OCI-LY1 (cell line): ENCODE results near the gene CHCHD3.
"Not testable (repeated sequence)": the region's sequence is repeated elsewhere in the genome, so short reads cannot be mapped to it uniquely, and the experiment has no call there.

Experiments
- H2AFZ ChIP-seq: fragments of 200-600 bp; sonication (generic), shearing (Covaris generic); 2 replicates; pipeline ENCODE4 v1.6.0; 2014; ENCODE audit warnings: antibody characterized with exemption, mild to moderate bottlenecking, low read length
- H3F3A ChIP-seq: fragments of 200-600 bp; sonication (generic), shearing (Covaris generic); 2 replicates; pipeline ENCODE4 v1.6.0; 2014; ENCODE audit warnings: mild to moderate bottlenecking, antibody characterized with exemption, low read length, moderate library complexity; ENCODE audit not compliant: insufficient read depth
- H3K27ac ChIP-seq: fragments of 200-600 bp; sonication (generic); 2 replicates; pipeline ENCODE4 v1.5.1; 2014; ENCODE audit warnings: low read length, mixed run types, mild to moderate bottlenecking, low read depth; ENCODE audit not compliant: poor library complexity, severe bottlenecking
- H3K27me3 ChIP-seq: fragments of 200-600 bp; sonication (generic); 2 replicates; pipeline ENCODE4 v1.6.0; 2014; ENCODE audit warnings: antibody characterized with exemption, mild to moderate bottlenecking, low read length, moderate library complexity; ENCODE audit not compliant: insufficient read depth
- H3K36me3 ChIP-seq: fragments of 200-600 bp; sonication (generic); 2 replicates; pipeline ENCODE4 v1.6.1; 2014; ENCODE audit warnings: mild to moderate bottlenecking, antibody characterized with exemption, low read length, moderate library complexity, mixed read lengths; ENCODE audit not compliant: insufficient read depth
- H3K4me1 ChIP-seq: fragments of 200-600 bp; sonication (generic); 2 replicates; pipeline ENCODE4 v1.5.1; 2014; ENCODE audit warnings: mild to moderate bottlenecking, low read length, moderate library complexity; ENCODE audit not compliant: insufficient read depth, severe bottlenecking
- H3K4me2 ChIP-seq: fragments of 200-600 bp; sonication (generic), shearing (Covaris generic); 2 replicates; pipeline ENCODE4 v1.6.1; 2014; ENCODE audit warnings: low read length
- H3K4me3 ChIP-seq: fragments of 200-600 bp; sonication (generic); 2 replicates; pipeline ENCODE4 v1.5.1; 2014; ENCODE audit warnings: low read length, low read depth, mild to moderate bottlenecking, mixed read lengths; ENCODE audit not compliant: poor library complexity, severe bottlenecking
- H3K79me2 ChIP-seq: fragments of 200-600 bp; shearing (Covaris generic); 2 replicates; pipeline ENCODE4 v1.6.1; 2016; ENCODE audit warnings: mixed run types, low read length, mixed read lengths; ENCODE audit not compliant: insufficient read depth
- H3K9ac ChIP-seq: fragments of 200-600 bp; sonication (generic), shearing (Covaris generic); 2 replicates; pipeline ENCODE4 v1.6.1; 2014; ENCODE audit warnings: mild to moderate bottlenecking, low read length, mixed read lengths
- H3K9me2 ChIP-seq: fragments of 200-600 bp; sonication (generic), shearing (Covaris generic); 2 replicates; pipeline ENCODE4 v1.6.1; 2014; ENCODE audit warnings: low read depth, mild to moderate bottlenecking, low read length, mixed read lengths
- H3K9me3 ChIP-seq: fragments of 200-600 bp; shearing (Covaris generic); 2 replicates; pipeline ENCODE4 v1.6.1; 2014; ENCODE audit warnings: low read length, mixed read lengths
- H4K20me1 ChIP-seq: fragments of 200-600 bp; sonication (generic), shearing (Covaris generic); 2 replicates; pipeline ENCODE4 v1.6.0; 2016; ENCODE audit warnings: mild to moderate bottlenecking, low read length; ENCODE audit not compliant: insufficient read depth
- EZH2 ChIP-seq: fragments of 200-600 bp; sonication (generic), shearing (Covaris generic); IDR thresholded peaks from 2 replicates; pipeline ENCODE4 v1.8.0; 2017; ENCODE audit warnings: borderline replicate concordance, mixed run types, mild to moderate bottlenecking, antibody characterized with exemption, low read length, moderate library complexity, mixed read lengths
- TF ChIP-seq, protein P1 (sequence below): fragments of 200-600 bp; sonication (generic), shearing (Covaris generic); IDR thresholded peaks from 2 replicates; pipeline ENCODE4 v1.5.1; 2017; ENCODE audit warnings: mild to moderate bottlenecking, antibody characterized with exemption, low read length, moderate library complexity, mixed read lengths

The CHCHD3 gene

DNA sequence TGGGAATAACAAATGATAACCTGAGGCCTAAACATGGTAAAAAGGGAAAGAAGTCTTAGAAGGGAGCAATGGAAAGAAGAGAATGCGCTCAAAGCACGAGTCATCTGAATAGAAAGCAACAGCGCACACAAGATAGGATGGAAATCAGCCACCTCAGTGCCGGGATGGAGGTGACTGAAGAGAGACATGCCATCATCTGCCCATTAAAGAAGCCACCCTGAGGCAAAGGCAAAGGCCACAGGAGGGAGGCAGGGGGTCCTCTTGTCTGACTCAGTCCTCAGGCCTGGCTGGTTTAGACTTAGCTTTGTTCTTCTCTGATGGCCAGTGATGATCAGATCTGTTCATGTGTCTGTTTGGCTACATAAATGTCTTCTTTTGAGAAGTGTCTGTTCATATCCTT is 180.6 kb downstream of the CHCHD3 start:
- no peak overlapping the region for H2AFZ ChIP-seq
- H3K27ac ChIP-seq = no peak overlapping the region
- H3K4me3 ChIP-seq = no peak overlapping the region
- H4K20me1 ChIP-seq = no peaks in the 10 kb centered on the region
- TF ChIP-seq, protein P1, sequence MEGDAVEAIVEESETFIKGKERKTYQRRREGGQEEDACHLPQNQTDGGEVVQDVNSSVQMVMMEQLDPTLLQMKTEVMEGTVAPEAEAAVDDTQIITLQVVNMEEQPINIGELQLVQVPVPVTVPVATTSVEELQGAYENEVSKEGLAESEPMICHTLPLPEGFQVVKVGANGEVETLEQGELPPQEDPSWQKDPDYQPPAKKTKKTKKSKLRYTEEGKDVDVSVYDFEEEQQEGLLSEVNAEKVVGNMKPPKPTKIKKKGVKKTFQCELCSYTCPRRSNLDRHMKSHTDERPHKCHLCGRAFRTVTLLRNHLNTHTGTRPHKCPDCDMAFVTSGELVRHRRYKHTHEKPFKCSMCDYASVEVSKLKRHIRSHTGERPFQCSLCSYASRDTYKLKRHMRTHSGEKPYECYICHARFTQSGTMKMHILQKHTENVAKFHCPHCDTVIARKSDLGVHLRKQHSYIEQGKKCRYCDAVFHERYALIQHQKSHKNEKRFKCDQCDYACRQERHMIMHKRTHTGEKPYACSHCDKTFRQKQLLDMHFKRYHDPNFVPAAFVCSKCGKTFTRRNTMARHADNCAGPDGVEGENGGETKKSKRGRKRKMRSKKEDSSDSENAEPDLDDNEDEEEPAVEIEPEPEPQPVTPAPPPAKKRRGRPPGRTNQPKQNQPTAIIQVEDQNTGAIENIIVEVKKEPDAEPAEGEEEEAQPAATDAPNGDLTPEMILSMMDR = no peak
- no peak for TF ChIP-seq EZH2
- no peak overlapping the region for H3K4me2 ChIP-seq
- H3K9me3 ChIP-seq = no peaks in the 10 kb centered on the region
- no peaks in the 10 kb centered on the region for H3F3A ChIP-seq
- peaks cover 19% of the 10 kb centered on the region for H3K36me3 ChIP-seq
- H3K4me1 ChIP-seq = no peaks in the 10 kb centered on the region
- H3K9ac ChIP-seq = no peak overlapping the region
- H3K79me2 ChIP-seq = no peaks in the 10 kb centered on the region
- no peaks in the 10 kb centered on the region for H3K27me3 ChIP-seq
- no peaks in the 10 kb centered on the region for H3K9me2 ChIP-seq

DNA sequence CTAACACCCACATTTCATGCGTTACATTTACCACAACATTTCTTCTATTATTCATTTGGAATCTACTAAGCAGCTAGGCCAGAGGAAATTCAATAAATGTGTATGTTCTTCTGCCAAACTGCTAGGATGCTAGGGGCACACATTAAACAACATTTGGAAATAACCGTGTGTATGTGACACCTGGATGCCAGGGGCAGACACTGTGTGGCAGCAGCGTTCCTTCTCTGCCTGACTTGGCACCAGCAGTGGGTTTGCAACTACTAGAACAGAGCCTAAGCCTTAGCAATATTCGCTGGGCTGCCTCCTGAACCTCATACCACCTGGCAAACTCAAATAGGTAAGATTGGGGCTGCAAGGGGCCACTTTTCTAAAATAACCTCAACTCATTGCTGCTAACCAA is 182.1 kb downstream of the CHCHD3 start:
- Histone ChIP-seq H3K36me3 (peaks cover 26% of the 10 kb centered on the region), H3K4me3 (no peak overlapping the region), H2AFZ (no peak overlapping the region), H3F3A (no peaks in the 10 kb centered on the region), H4K20me1 (no peaks in the 10 kb centered on the region), H3K4me2 (no peak overlapping the region), H3K27me3 (no peaks in the 10 kb centered on the region), H3K9ac (no peak overlapping the region), H3K9me3 (0 out of 2 replicates have a peak, but pooled peaks cover 6% of the 10 kb centered on the region), H3K79me2 (no peaks in the 10 kb centered on the region), H3K27ac (no peak overlapping the region), H3K9me2 (no peaks in the 10 kb centered on the region), H3K4me1 (no peaks in the 10 kb centered on the region)
- TF ChIP-seq EZH2 = no peak
- TF ChIP-seq, protein P1 = peak; percentile 61

DNA sequence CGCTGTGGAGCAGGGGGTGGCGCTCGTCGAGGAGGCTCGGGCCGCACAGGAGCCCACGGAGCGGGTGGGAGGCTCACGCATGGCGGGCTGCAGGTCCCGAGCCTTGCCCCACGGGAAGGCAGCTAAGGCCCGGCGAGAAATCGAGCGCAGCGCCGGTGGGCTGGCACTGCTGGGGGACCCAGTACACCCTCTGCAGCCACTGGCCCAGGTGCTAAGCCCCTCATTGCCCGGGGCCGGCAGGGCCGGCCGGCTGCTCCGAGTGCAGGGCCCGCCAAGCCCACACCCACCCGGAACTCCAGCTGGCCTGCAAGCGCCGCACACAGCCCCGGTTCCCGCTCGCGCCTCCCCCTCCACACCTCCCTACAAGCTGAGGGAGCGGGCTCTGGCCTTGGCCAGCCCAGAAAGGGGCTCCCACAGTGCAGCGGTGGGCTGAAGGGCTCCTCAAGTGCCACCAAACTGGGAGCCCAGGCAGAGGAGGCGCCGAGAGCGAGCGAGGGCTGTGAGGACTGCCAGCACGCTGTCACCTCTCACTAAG is 183.2 kb downstream of the CHCHD3 start:
- not testable (repeated sequence) for H3K9ac ChIP-seq, H3K27ac ChIP-seq, H3K27me3 ChIP-seq, H3K79me2 ChIP-seq, H3K9me3 ChIP-seq, H4K20me1 ChIP-seq, H3K9me2 ChIP-seq, H3K4me1 ChIP-seq, H3K4me3 ChIP-seq, H3F3A ChIP-seq, H2AFZ ChIP-seq, H3K4me2 ChIP-seq
- peaks cover 28% of the 10 kb centered on the region for H3K36me3 ChIP-seq

DNA sequence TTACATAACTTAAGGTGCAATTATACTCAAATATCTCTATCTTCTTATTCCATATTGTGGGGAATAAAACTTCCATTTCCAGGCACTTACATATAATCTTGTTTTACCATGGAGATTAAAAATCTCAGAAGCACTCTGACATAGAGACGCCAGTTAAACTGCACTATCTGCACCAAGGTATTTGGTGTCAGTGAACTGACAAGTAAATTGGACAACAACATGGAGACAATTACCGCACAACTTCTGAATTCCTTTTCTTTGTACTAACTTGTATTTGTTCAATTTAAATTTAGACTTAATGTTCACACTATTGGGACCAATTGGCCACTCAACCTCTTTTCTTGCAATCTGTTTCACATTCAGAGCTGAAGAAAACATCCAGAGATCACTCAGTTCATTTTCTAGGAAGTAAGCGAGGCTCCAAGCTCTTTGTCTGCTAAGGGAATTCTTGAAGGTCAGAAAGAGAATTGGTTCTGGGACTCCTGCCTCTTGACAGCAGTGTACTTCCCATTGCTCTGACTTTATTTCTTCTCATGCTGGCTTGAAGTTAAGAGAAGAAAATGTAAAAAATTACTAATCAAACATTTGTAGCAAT is 184.7 kb downstream of the CHCHD3 start:
- Histone ChIP-seq H3K4me2 (no peak overlapping the region), H3K9me2 (no peaks in the 10 kb centered on the region), H4K20me1 (no peaks in the 10 kb centered on the region), H3K9ac (no peak overlapping the region), H3K27ac (no peak overlapping the region), H3K79me2 (no peaks in the 10 kb centered on the region), H3K27me3 (no peaks in the 10 kb centered on the region), H3F3A (no peaks in the 10 kb centered on the region), H3K9me3 (peaks cover 19% of the 10 kb centered on the region), H3K4me3 (no peak overlapping the region), H2AFZ (no peak overlapping the region), H3K4me1 (no peaks in the 10 kb centered on the region), H3K36me3 (peaks cover 31% of the 10 kb centered on the region)
- no peak for TF ChIP-seq EZH2
- TF ChIP-seq, protein P1 = no peak
